Epithelial cell of prostate (primary cell): Measurements from ENCODE around the gene GNAO1.

ENCODE experiments used
- DNase-seq: peaks from one replicate; pipeline ENCODE4 v3.0.0-alpha.2; 2011; ENCODE audit warnings: low read depth, low spot score
- H3K27ac ChIP-seq: fragments of 450-650 bp; 2 replicates; pipeline ENCODE4 v1.5.1; 2017; ENCODE audit warnings: mild to moderate bottlenecking

GNAO1 gene

GRCh38 chr16:56233795-56234566 lies 42.7 kb downstream of the GNAO1 start:
- no peak overlapping the region for H3K27ac ChIP-seq
- no peak for DNase-seq

- no peak for DNase-seq
- no peak overlapping the region for H3K27ac ChIP-seq
These were observed 43.4 kb downstream of the GNAO1 start for GRCh38 chr16:56234737-56235136.

GRCh38 chr16:56237451-56237930 lies 46.2 kb downstream of the GNAO1 start:
- no peak for DNase-seq
- H3K27ac ChIP-seq: no peak overlapping the region

- no peak overlapping the region for H3K27ac ChIP-seq
- no peak for DNase-seq
These were observed 46.9 kb downstream of the GNAO1 start for GRCh38 chr16:56238188-56238587.

GRCh38 chr16:56241596-56241995 lies 50.3 kb downstream of the GNAO1 start:
- DNase-seq: no peak
- H3K27ac ChIP-seq: no peak overlapping the region

- H3K27ac ChIP-seq: no peak overlapping the region
- no peak for DNase-seq
These were observed 51.5 kb downstream of the GNAO1 start for GRCh38 chr16:56242740-56243139.

GRCh38 chr16:56244612-56245011 lies 53.3 kb downstream of the GNAO1 start:
- H3K27ac ChIP-seq: no peak overlapping the region
- DNase-seq: no peak

- DNase-seq: no peak
- H3K27ac ChIP-seq: peak overlapping the region; percentile 24
These were observed 53.9 kb downstream of the GNAO1 start for GRCh38 chr16:56245197-56245596.

- DNase-seq: peak; percentile 67
- peak overlapping the region; percentile 24 for H3K27ac ChIP-seq
These were observed 54.9 kb downstream of the GNAO1 start for GRCh38 chr16:56246051-56246817.

- no peak overlapping the region for H3K27ac ChIP-seq
- DNase-seq: no peak
These were observed 55.7 kb downstream of the GNAO1 start for GRCh38 chr16:56247018-56247417.

- no peak for DNase-seq
- no peak overlapping the region for H3K27ac ChIP-seq
These were observed 56.5 kb downstream of the GNAO1 start for GRCh38 chr16:56247808-56248207.

- no peak for DNase-seq
- no peak overlapping the region for H3K27ac ChIP-seq
These were observed 61.5 kb downstream of the GNAO1 start for GRCh38 chr16:56252835-56253234.

GRCh38 chr16:56255904-56256303 lies 64.6 kb downstream of the GNAO1 start:
- DNase-seq: no peak
- H3K27ac ChIP-seq: no peak overlapping the region

- H3K27ac ChIP-seq: no peak overlapping the region
- DNase-seq: no peak
These were observed 66.0 kb downstream of the GNAO1 start for GRCh38 chr16:56257239-56257638.

- no peak for DNase-seq
- no peak overlapping the region for H3K27ac ChIP-seq
These were observed 66.5 kb downstream of the GNAO1 start for GRCh38 chr16:56257666-56258342.

- no peak overlapping the region for H3K27ac ChIP-seq
- no peak for DNase-seq
These were observed 67.5 kb downstream of the GNAO1 start for GRCh38 chr16:56258508-56259424.

GRCh38 chr16:56259425-56259779 lies 68.1 kb downstream of the GNAO1 start:
- no peak for DNase-seq
- H3K27ac ChIP-seq: no peak overlapping the region

- no peak for DNase-seq
- H3K27ac ChIP-seq: no peak overlapping the region
These were observed 69.3 kb downstream of the GNAO1 start for GRCh38 chr16:56260378-56261160.

- no peak for DNase-seq
- no peak overlapping the region for H3K27ac ChIP-seq
These were observed 70.4 kb downstream of the GNAO1 start for GRCh38 chr16:56261656-56262055.
